ENCODE results near the gene LEFTY2. TPM values are rescaled to one million over a fixed set of nuclear protein-coding genes. Genes with fewer than 3 reads are reported as not detected.
A peak's percentile ranks its signal among the peaks of the same experiment; 100 is the strongest.

LEFTY2 gene
- total RNA-seq, 1 donor from 2014 or later, result 2.7 TPM

GRCh38 chr1:225921734-225922709 lies 19.0 kb downstream of the LEFTY2 start:
- intact Hi-C loops (cut with DNase I), result no loop called here
- Histone ChIP-seq H3K27ac (no peak overlapping the region), H3K36me3 (peaks cover 0 to 6% of the 10 kb centered on the region in 2 donors), H3K4me1 (peaks cover 51% of the 10 kb centered on the region), H3K4me3 (no peak overlapping the region), H3K27me3 (no peaks in the 10 kb centered on the region), H3K9me3 (no peaks in the 10 kb centered on the region)
- TF ChIP-seq POLR2A (IDR thresholded peaks at IDR 0.05) (no peak), POLR2AphosphoS5 (IDR thresholded peaks at IDR 0.05; ENCODE audit: insufficient read depth in 1 of 2, low read depth in 1 of 2) (peak in 1 of 2 donors; percentile 54)
- DNase-seq (ENCODE audit: extremely low spot score in 2 of 2), result no peak

DNA sequence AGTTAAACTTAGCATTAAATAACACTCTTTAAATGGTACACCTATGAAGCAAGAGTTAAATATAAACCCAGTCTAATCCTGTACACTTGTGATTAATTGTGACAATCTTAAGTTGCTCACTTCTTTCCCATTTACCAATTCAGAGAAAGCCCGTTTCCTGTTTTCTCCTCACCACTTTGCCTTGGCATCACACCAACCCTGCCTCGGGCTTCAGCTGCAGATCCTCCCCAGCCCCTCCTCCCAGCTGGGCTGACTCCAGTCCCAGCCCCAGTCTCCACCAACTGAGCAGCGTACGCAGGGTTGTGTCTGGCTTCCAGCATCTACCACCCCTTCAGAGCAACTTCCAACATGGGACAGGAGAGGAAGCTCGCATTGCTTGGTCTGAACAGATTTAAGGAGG lies 21.1 kb downstream of the LEFTY2 start:
- Histone ChIP-seq H3K27me3 (no peaks in the 10 kb centered on the region), H3K27ac (peak overlapping the region; percentile 57), H3K4me1 (peaks cover 49% of the 10 kb centered on the region), H3K36me3 (peaks cover 0 to 6% of the 10 kb centered on the region in 2 donors), H3K4me3 (no peak overlapping the region), H3K9me3 (no peaks in the 10 kb centered on the region)
- no peak for DNase-seq (ENCODE audit: extremely low spot score in 2 of 2)
- intact Hi-C loops (cut with DNase I), result loop anchor here (10.0 kb wide), 1 partner anchor 55 kb away; no protein-coding TSS in a partner anchor
- TF ChIP-seq POLR2A (IDR thresholded peaks at IDR 0.05) (no peak), POLR2AphosphoS5 (IDR thresholded peaks at IDR 0.05; ENCODE audit: insufficient read depth in 1 of 2, low read depth in 1 of 2) (peak in 1 of 2 donors; percentile 35)

- TF ChIP-seq POLR2A (IDR thresholded peaks at IDR 0.05), result no peak
- TF ChIP-seq CTCF (IDR thresholded peaks at IDR 0.05), result no peak
- no peak for TF ChIP-seq POLR2AphosphoS5 (IDR thresholded peaks at IDR 0.05; ENCODE audit: insufficient read depth in 1 of 2, low read depth in 1 of 2)
- H3K4me1 ChIP-seq, result peaks cover 41% of the 10 kb centered on the region
Observed at GRCh38 chr1:225918280-225918679, 22.7 kb downstream of the LEFTY2 start.

DNA sequence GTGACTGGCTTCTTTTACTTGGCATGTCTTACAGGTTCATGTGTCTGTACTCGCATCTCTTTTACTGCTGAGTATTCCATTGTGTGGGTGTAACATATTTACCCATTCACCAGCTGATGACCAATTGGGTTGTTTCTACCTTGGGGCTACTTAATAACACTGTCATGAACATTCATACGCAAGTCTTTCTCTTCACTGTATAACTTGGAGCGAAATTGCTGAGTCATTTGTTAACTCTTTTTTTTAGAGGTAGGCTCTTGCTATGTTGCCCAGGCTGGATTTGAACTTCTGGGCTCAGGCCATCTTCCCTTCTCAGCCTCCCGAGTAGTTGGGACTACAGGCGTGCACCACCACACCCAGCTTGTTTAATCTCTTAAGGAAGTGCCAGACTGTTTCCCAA lies 23.5 kb downstream of the LEFTY2 start:
- H3K9me3 ChIP-seq, result no peaks in the 10 kb centered on the region
- peak in 1 of 2 donors; percentile 22 for TF ChIP-seq POLR2AphosphoS5 (IDR thresholded peaks at IDR 0.05; ENCODE audit: insufficient read depth in 1 of 2, low read depth in 1 of 2)
- TF ChIP-seq POLR2A (IDR thresholded peaks at IDR 0.05), result no peak
- TF ChIP-seq CTCF (IDR thresholded peaks at IDR 0.05), result no peak
- no peak overlapping the region for H3K4me3 ChIP-seq
- H3K36me3 ChIP-seq, result peaks cover 0 to 10% of the 10 kb centered on the region in 2 donors
- no peak overlapping the region for H3K27ac ChIP-seq
- DNase-seq (ENCODE audit: extremely low spot score in 2 of 2), result no peak
- no peaks in the 10 kb centered on the region for H3K27me3 ChIP-seq
- intact Hi-C loops (cut with DNase I), result loop anchor here (10.0 kb wide), 1 partner anchor 57 kb away; no protein-coding TSS in a partner anchor
- peaks cover 33% of the 10 kb centered on the region for H3K4me1 ChIP-seq

More at GRCh38 chr1:225918280-225918679, 22.7 kb downstream of the LEFTY2 start:
- no peaks in the 10 kb centered on the region for H3K9me3 ChIP-seq
- no peak overlapping the region for H3K4me3 ChIP-seq
- no peaks in the 10 kb centered on the region for H3K27me3 ChIP-seq
- intact Hi-C loops (cut with DNase I), result loop anchor here (10.0 kb wide), 1 partner anchor 57 kb away; no protein-coding TSS in a partner anchor
- peaks cover 0 to 6% of the 10 kb centered on the region in 2 donors for H3K36me3 ChIP-seq
- DNase-seq (ENCODE audit: extremely low spot score in 2 of 2), result no peak
- H3K27ac ChIP-seq, result no peak overlapping the region

- peaks cover 0 to 10% of the 10 kb centered on the region in 2 donors for H3K36me3 ChIP-seq
- H3K9me3 ChIP-seq, result no peaks in the 10 kb centered on the region
- DNase-seq (ENCODE audit: extremely low spot score in 2 of 2), result no peak
- no peak overlapping the region for H3K4me3 ChIP-seq
- intact Hi-C loops (cut with DNase I), result loop anchor here (10.0 kb wide), 1 partner anchor 58 kb away; no protein-coding TSS in a partner anchor
- peaks cover 29% of the 10 kb centered on the region for H3K4me1 ChIP-seq
- TF ChIP-seq POLR2AphosphoS5 (IDR thresholded peaks at IDR 0.05; ENCODE audit: insufficient read depth in 1 of 2, low read depth in 1 of 2) (no peak), POLR2A (IDR thresholded peaks at IDR 0.05) (no peak), CTCF (IDR thresholded peaks at IDR 0.05) (no peak)
- no peak overlapping the region for H3K27ac ChIP-seq
- H3K27me3 ChIP-seq, result no peaks in the 10 kb centered on the region
Observed at GRCh38 chr1:225917101-225917500, 23.9 kb downstream of the LEFTY2 start.
